GM12873 (cell line): ENCODE data around the gene MARK1.

Source experiments
- TF ChIP-seq, protein P1 (sequence below): IDR thresholded peaks from 2 replicates; pipeline ENCODE4 v1.5.1; 2012; ENCODE audit warnings: low read depth, mild to moderate bottlenecking, moderate library complexity, low read length, control low read depth; ENCODE audit not compliant: insufficient read depth; ENCODE audit errors: missing control alignments

The MARK1 gene

DNA sequence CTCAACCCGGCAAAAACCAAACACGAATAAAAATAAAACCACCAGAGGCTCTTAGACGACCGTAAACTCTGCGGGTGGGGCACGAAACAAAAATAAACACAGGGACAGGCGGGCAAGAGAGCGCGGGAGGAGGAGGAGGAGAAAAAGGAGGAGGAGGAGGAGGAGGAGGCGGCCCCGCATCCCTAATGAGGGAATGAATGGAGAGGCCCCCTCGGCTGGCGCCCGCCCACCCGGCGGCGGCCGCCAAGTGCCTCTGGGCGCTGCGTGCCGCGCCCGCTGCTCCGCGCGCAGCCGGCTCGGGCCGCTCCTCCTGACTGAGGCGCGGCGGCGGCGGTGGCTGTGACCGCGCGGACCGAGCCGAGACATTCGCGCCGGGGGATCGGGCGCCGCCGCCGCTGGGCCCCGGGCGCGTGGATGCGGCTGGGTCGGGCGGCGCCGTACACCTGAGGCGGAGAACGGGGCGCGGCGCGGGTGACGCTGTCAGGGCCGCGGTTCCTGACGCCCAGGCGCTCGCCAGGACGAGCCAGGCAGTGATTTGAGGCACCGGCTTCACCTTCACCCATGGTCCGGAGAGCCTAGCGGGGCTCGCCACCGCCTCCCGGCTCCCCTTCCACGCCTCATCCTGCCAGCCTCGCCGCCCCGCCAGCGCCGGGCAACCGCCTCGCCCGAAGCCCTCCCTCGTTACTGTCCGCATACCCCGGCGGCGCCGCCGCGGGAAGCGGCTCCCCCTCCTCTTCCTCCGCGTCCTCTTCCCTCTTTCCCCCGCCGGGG lies at the start of gene MARK1:
Gene MARK1 (plus strand): TSS at position 229 of the 771 bp plus-strand sequence. CDS start 687 bp downstream, outside the sequence.
- TF ChIP-seq, protein P1, sequence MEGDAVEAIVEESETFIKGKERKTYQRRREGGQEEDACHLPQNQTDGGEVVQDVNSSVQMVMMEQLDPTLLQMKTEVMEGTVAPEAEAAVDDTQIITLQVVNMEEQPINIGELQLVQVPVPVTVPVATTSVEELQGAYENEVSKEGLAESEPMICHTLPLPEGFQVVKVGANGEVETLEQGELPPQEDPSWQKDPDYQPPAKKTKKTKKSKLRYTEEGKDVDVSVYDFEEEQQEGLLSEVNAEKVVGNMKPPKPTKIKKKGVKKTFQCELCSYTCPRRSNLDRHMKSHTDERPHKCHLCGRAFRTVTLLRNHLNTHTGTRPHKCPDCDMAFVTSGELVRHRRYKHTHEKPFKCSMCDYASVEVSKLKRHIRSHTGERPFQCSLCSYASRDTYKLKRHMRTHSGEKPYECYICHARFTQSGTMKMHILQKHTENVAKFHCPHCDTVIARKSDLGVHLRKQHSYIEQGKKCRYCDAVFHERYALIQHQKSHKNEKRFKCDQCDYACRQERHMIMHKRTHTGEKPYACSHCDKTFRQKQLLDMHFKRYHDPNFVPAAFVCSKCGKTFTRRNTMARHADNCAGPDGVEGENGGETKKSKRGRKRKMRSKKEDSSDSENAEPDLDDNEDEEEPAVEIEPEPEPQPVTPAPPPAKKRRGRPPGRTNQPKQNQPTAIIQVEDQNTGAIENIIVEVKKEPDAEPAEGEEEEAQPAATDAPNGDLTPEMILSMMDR, result no peak

DNA sequence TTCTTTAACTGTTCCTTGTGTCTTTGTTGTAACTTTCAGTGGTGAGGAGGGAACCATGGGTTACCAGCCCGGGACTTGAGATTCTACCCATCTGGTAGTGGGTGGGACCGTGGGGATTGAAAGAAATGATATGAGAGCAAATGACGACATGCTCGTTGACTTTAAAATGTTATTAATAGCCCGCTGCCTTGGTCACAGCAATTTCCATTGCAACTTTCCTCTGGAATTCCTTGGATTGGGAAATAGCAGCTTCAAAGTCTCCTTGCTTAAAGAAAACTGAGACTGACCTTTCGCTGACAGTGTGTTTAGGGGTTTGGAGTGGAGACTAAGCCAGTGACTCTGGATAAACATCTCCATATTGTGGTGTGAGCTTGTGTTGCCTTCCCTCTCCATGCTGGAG lies 44.2 kb upstream of the MARK1 start:
- TF ChIP-seq, protein P1, result no peak

DNA sequence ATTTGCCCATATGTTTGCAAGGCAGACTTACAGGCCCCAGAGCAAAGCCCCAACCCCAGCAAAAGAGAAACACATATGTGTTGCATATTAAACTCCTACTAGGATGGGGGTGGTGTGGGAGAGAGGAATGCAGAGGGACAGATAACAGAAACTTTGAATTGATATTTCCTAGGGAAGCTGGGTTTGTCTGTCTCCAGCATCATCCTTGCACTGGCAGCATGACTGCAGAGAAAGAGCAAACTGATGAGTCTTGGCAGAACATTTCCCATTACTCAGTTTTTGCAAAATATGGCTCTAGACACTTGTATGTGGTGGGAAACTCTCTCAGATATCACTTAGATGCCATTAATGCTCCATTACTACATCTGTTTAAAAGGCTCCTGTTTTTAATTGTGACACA lies 43.8 kb upstream of the MARK1 start:
- TF ChIP-seq, protein P1, result no peak

DNA sequence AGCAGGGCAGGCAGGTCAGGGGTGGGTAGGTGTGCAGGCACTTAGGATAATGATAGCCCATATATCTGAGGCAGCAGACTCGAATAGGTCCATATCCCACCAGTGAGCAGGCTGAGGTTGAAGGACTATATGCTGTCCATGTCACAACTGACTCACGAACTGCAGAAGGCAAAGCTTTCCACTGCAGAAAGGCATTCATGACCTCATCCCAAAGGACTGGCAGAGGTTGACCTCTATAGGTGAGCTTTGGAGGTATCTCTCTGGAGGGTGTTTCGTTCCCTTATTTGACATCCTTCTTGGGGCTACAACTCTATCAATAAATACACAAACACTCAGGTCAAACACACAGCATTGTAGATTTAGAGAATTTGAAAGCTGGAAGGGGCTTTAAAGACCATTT lies 42.8 kb upstream of the MARK1 start:
- TF ChIP-seq, protein P1, result no peak

DNA sequence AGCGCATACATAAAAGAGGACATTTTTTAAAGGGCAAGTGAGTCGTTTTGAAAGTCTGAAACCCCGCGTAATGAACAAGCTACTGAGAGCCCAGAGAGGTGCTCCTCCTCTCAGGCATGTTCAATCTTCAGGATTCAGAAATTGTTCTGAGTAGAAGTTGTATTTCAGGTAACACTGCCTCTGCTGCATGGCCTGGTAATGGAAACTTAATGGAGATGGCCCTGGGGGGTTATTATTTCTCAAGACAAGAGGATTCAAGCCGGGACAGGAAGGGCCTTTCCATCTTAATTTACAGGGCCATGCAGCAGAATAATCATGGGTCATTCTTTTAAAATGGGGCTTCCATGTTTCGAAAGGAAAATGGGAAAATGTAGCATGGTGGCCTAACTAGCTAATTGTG lies 42.1 kb upstream of the MARK1 start:
- TF ChIP-seq, protein P1, result no peak

DNA sequence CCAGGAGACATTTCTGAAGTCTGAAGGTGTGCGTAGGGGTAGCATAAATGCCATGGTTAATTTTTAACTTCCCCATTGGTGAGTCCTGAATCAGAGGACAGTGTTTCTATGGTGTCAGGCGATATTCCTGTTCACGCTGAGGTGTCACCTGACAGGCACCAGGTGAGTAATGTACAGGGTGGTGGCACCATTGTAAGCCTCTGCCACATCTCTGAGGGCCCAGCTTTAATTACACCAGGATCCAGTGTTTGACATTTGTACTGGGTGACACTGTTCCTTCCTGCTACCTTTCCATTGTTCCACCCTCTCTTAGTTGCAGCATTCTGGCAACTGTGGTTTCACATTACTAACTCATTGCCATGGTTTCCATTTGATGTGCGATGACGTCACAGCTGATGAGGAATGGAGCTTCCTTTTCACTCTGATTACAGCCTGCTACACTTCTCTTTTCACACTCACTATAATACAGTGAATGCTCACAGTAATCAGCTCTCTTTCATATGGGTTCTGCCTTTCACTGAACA lies 40.6 kb upstream of the MARK1 start:
- TF ChIP-seq, protein P1, result no peak

DNA sequence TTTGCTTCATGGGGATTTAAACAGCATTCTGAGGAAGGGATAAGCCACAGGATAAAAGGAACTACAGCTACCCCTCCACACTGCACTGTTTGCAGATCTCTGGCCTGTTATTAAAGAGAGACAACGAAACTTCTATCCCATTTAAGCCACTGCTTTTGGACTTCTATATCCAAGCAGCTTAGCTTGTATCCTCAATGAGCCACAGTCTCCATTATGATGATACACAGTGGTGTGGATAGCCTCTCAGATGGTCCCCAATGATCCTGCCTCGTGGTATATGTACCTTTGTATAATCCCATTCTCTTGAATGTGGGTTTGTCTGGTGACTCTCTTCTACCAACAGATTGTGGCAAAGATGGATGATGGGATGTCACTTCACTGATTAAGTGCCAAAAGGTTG lies 36.0 kb upstream of the MARK1 start:
- TF ChIP-seq, protein P1, result no peak
